OCI-LY1 (cell line): ENCODE data around the gene FAM32A.
"Not testable (repeated sequence)": the region's sequence is repeated elsewhere in the genome, so short reads cannot be mapped to it uniquely, and the experiment has no call there.

Experiments used
- H2AFZ ChIP-seq: fragments of 200-600 bp; sonication (generic), shearing (Covaris generic); 2 replicates; pipeline ENCODE4 v1.6.0; 2014; ENCODE audit warnings: antibody characterized with exemption, mild to moderate bottlenecking, low read length
- H3F3A ChIP-seq: fragments of 200-600 bp; sonication (generic), shearing (Covaris generic); 2 replicates; pipeline ENCODE4 v1.6.0; 2014; ENCODE audit warnings: mild to moderate bottlenecking, antibody characterized with exemption, low read length, moderate library complexity; ENCODE audit not compliant: insufficient read depth
- H3K27ac ChIP-seq: fragments of 200-600 bp; sonication (generic); 2 replicates; pipeline ENCODE4 v1.5.1; 2014; ENCODE audit warnings: low read length, mixed run types, mild to moderate bottlenecking, low read depth; ENCODE audit not compliant: poor library complexity, severe bottlenecking
- H3K27me3 ChIP-seq: fragments of 200-600 bp; sonication (generic); 2 replicates; pipeline ENCODE4 v1.6.0; 2014; ENCODE audit warnings: antibody characterized with exemption, mild to moderate bottlenecking, low read length, moderate library complexity; ENCODE audit not compliant: insufficient read depth
- H3K36me3 ChIP-seq: fragments of 200-600 bp; sonication (generic); 2 replicates; pipeline ENCODE4 v1.6.1; 2014; ENCODE audit warnings: mild to moderate bottlenecking, antibody characterized with exemption, low read length, moderate library complexity, mixed read lengths; ENCODE audit not compliant: insufficient read depth
- H3K4me1 ChIP-seq: fragments of 200-600 bp; sonication (generic); 2 replicates; pipeline ENCODE4 v1.5.1; 2014; ENCODE audit warnings: mild to moderate bottlenecking, low read length, moderate library complexity; ENCODE audit not compliant: insufficient read depth, severe bottlenecking
- H3K4me2 ChIP-seq: fragments of 200-600 bp; sonication (generic), shearing (Covaris generic); 2 replicates; pipeline ENCODE4 v1.6.1; 2014; ENCODE audit warnings: low read length
- H3K4me3 ChIP-seq: fragments of 200-600 bp; sonication (generic); 2 replicates; pipeline ENCODE4 v1.5.1; 2014; ENCODE audit warnings: low read length, low read depth, mild to moderate bottlenecking, mixed read lengths; ENCODE audit not compliant: poor library complexity, severe bottlenecking
- H3K79me2 ChIP-seq: fragments of 200-600 bp; shearing (Covaris generic); 2 replicates; pipeline ENCODE4 v1.6.1; 2016; ENCODE audit warnings: mixed run types, low read length, mixed read lengths; ENCODE audit not compliant: insufficient read depth
- H3K9ac ChIP-seq: fragments of 200-600 bp; sonication (generic), shearing (Covaris generic); 2 replicates; pipeline ENCODE4 v1.6.1; 2014; ENCODE audit warnings: mild to moderate bottlenecking, low read length, mixed read lengths
- H3K9me2 ChIP-seq: fragments of 200-600 bp; sonication (generic), shearing (Covaris generic); 2 replicates; pipeline ENCODE4 v1.6.1; 2014; ENCODE audit warnings: low read depth, mild to moderate bottlenecking, low read length, mixed read lengths
- H3K9me3 ChIP-seq: fragments of 200-600 bp; shearing (Covaris generic); 2 replicates; pipeline ENCODE4 v1.6.1; 2014; ENCODE audit warnings: low read length, mixed read lengths
- H4K20me1 ChIP-seq: fragments of 200-600 bp; sonication (generic), shearing (Covaris generic); 2 replicates; pipeline ENCODE4 v1.6.0; 2016; ENCODE audit warnings: mild to moderate bottlenecking, low read length; ENCODE audit not compliant: insufficient read depth
- CTCF ChIP-seq: fragments of 200-600 bp; sonication (generic), shearing (Covaris generic); IDR thresholded peaks from 2 replicates; pipeline ENCODE4 v1.5.1; 2017; ENCODE audit warnings: mild to moderate bottlenecking, antibody characterized with exemption, low read length, moderate library complexity, mixed read lengths
- EZH2 ChIP-seq: fragments of 200-600 bp; sonication (generic), shearing (Covaris generic); IDR thresholded peaks from 2 replicates; pipeline ENCODE4 v1.8.0; 2017; ENCODE audit warnings: borderline replicate concordance, mixed run types, mild to moderate bottlenecking, antibody characterized with exemption, low read length, moderate library complexity, mixed read lengths

FAM32A gene

GRCh38 chr19:16168465-16169081 is 16.6 kb upstream of the FAM32A start:
- Histone ChIP-seq H3K9me2 (no peaks in the 10 kb centered on the region), H3K4me1 (no peaks in the 10 kb centered on the region), H4K20me1 (no peaks in the 10 kb centered on the region), H3K9me3 (no peaks in the 10 kb centered on the region), H3K27ac (no peak overlapping the region), H2AFZ (no peak overlapping the region), H3K9ac (no peak overlapping the region), H3K27me3 (no peaks in the 10 kb centered on the region), H3F3A (no peaks in the 10 kb centered on the region), H3K36me3 (no peaks in the 10 kb centered on the region; the same call in 1 of the 2 replicates), H3K4me2 (no peak overlapping the region), H3K4me3 (no peak overlapping the region), H3K79me2 (no peaks in the 10 kb centered on the region)
- no peak for TF ChIP-seq CTCF
- TF ChIP-seq EZH2, result no peak

DNA sequence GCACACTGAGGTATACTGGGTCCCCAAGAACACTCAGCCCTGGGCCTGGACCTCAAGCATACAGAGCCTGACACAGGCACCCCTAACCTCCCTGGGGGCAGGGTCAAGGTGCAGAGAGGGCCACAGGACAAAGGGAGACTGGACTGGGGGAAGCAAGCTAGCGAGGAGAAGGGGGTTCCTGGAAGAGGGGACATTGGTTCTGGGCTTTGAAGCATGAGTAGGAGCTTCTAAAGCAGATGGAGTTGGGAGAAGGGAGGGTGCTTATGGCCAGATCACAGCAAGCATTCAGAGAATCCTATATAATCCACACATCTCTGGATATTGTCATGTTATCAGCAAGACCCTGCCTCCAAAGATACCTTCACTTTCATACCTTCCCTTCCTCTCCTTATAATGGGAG is 15.1 kb upstream of the FAM32A start:
- Histone ChIP-seq H3K27me3 (no peaks in the 10 kb centered on the region), H3K9me2 (no peaks in the 10 kb centered on the region), H3K79me2 (no peaks in the 10 kb centered on the region), H4K20me1 (no peaks in the 10 kb centered on the region), H3K4me1 (no peaks in the 10 kb centered on the region), H3K9me3 (0 out of 2 replicates have a peak, but pooled peaks cover 2% of the 10 kb centered on the region), H3K9ac (no peak overlapping the region), H3K4me3 (no peak overlapping the region), H3K27ac (no peak overlapping the region), H2AFZ (no peak overlapping the region), H3K36me3 (no peaks in the 10 kb centered on the region; the same call in 1 of the 2 replicates), H3K4me2 (no peak overlapping the region), H3F3A (no peaks in the 10 kb centered on the region)
- TF ChIP-seq CTCF (no peak), EZH2 (no peak)

DNA sequence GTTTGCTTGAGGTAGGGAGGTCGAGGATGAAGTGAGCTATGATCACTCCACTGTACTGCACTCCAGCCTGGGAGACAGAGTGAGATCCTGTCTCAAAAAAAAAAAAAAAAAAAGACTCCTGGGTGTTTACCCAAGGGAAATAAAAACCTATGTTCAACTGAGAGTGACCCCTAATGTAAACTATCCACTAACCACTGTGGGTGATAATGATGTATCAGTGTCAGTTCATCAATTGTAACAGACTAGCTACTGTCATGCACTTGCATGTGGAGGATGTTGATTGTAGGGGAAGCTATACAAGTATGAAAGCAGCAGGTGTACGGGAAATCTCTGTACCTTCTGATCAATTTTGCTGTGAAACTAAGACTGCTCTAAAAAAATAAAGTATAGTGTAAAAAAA is 9.3 kb upstream of the FAM32A start:
- 0 out of 2 replicates have a peak, but pooled peaks cover 2% of the 10 kb centered on the region for H3K9me3 ChIP-seq
- TF ChIP-seq CTCF (no peak), EZH2 (no peak)
- H3K4me1 ChIP-seq, result no peaks in the 10 kb centered on the region
- no peak overlapping the region for H3K4me3 ChIP-seq
- H3K4me2 ChIP-seq, result no peak overlapping the region
- no peaks in the 10 kb centered on the region for H4K20me1 ChIP-seq
- H3K27ac ChIP-seq, result no peak overlapping the region
- H3K79me2 ChIP-seq, result no peaks in the 10 kb centered on the region
- H2AFZ ChIP-seq, result no peak overlapping the region
- no peaks in the 10 kb centered on the region; the same call in 1 of the 2 replicates for H3K36me3 ChIP-seq
- no peaks in the 10 kb centered on the region; the same call in 1 of the 2 replicates for H3K27me3 ChIP-seq
- H3K9me2 ChIP-seq, result no peaks in the 10 kb centered on the region
- no peak overlapping the region for H3K9ac ChIP-seq
- no peaks in the 10 kb centered on the region for H3F3A ChIP-seq

GRCh38 chr19:16178866-16179265 is 6.3 kb upstream of the FAM32A start:
- H3K4me1 ChIP-seq, result peaks cover 13% of the 10 kb centered on the region
- not testable (repeated sequence) for H3K4me2 ChIP-seq, H3K4me3 ChIP-seq, H3K9ac ChIP-seq, H3K9me2 ChIP-seq, H4K20me1 ChIP-seq, H3K27me3 ChIP-seq, H3K9me3 ChIP-seq, H3K79me2 ChIP-seq, H2AFZ ChIP-seq, H3K27ac ChIP-seq, H3F3A ChIP-seq, H3K36me3 ChIP-seq
